ENCODE results near the gene MED10. TPM values are rescaled to one million over a fixed set of nuclear protein-coding genes. Genes with fewer than 3 reads are reported as not detected.

MED10 gene
- polyA plus RNA-seq, 4 donors: 39.4 to 46.2 (median 42.1) TPM

Other genes starting within 250 kb of the MED10 start
- 1 to 10 TPM; 1.0 to 1.7 (median 1.2) TPM for gene UBE2QL1, start 70.3 kb upstream of the MED10 start, polyA plus RNA-seq (ENCODE audit: insufficient read length in 4 of 4)

Measured in left renal pelvis (tissue), 4 donors.